Mesothelial cell of epicardium (in vitro differentiated cells): ENCODE data around the gene GNAI2. TPM values are rescaled to one million over a fixed set of nuclear protein-coding genes. Genes with fewer than 3 reads are reported as not detected.

Experiments used
- DNase-seq, 2 experiments: peaks; one replicate each; pipeline ENCODE4 v3.0.0; 2021; ENCODE audit warnings: low spot score in 2 of 2; ENCODE audit not compliant: unreplicated experiment in 2 of 2
- H3K27ac Mint-ChIP-seq: 2 replicates; pipeline ENCODE4 v1.8.0; 2021; ENCODE audit warnings: mixed read lengths
- H3K27me3 Mint-ChIP-seq: 2 replicates; pipeline ENCODE4 v1.8.0; 2021; ENCODE audit warnings: low read depth, mixed read lengths
- H3K36me3 Mint-ChIP-seq: 2 replicates; pipeline ENCODE4 v1.8.0; 2021; ENCODE audit warnings: mixed read lengths
- H3K4me1 Mint-ChIP-seq: 2 replicates; pipeline ENCODE4 v1.8.0; 2021; ENCODE audit warnings: mixed read lengths
- H3K4me3 Mint-ChIP-seq: 2 replicates; pipeline ENCODE4 v1.8.0; 2021; ENCODE audit warnings: mild to moderate bottlenecking, moderate library complexity, mixed read lengths
- H3K9me3 Mint-ChIP-seq: 2 replicates; pipeline ENCODE4 v1.8.0; 2021; ENCODE audit warnings: mixed read lengths
- total RNA-seq: library from RNA; stranded (reverse); gene quantifications from 3 replicates; pipeline ENCODE4 v1.2.1, GENCODE V29; 2021
- TF ChIP-seq, protein P1 (sequence below): fragments of 200-600 bp; sonication (generic); IDR thresholded peaks from one replicate; pipeline ENCODE4 v1.5.0; 2021; ENCODE audit warnings: antibody characterized with exemption; ENCODE audit not compliant: unreplicated experiment

Gene GNAI2
- total RNA-seq, 1 donor from 2014 or later, result 156 TPM

DNA sequence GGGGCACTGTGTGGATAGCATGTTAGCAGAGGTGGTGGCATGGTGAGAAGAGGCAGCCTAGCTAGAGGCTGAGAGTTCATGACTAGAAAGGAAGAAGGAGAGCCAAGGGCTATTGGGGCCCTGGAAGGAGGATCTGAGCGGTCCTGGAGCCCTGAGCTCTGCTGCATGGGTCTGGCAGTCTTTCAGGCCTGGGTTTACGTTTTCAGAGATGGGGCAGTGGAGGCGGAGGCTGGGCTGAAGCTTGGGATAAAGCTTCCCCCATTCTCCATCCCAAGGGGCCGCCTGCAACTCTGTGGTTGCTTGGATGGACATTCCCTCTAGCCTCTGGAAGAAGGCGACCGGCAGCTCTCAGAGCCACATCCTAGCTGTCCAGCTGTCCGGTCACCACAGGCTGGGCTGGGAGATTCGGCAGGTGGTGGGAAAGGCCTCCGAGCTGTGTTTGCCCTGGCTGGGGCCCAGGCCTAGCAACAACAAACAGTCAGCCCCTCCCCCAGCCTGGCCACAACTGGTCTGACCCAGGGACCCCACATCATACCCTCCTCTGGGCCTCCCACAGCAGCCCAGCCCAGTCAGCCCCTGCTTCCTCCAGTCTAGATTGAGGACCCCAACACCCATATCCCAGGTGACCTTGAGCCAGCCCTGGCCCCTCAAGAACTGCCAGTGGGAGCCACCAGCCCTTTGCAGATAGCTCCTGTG, 32.7 kb upstream of the GNAI2 start:
- Mint-ChIP-seq H3K9me3 (no peaks in the 10 kb centered on the region), H3K4me3 (no peak overlapping the region), H3K27ac (no peak overlapping the region), H3K4me1 (peaks cover 1% of the 10 kb centered on the region), H3K27me3 (peaks cover 42% of the 10 kb centered on the region), H3K36me3 (no peaks in the 10 kb centered on the region)
- TF ChIP-seq, protein P1, sequence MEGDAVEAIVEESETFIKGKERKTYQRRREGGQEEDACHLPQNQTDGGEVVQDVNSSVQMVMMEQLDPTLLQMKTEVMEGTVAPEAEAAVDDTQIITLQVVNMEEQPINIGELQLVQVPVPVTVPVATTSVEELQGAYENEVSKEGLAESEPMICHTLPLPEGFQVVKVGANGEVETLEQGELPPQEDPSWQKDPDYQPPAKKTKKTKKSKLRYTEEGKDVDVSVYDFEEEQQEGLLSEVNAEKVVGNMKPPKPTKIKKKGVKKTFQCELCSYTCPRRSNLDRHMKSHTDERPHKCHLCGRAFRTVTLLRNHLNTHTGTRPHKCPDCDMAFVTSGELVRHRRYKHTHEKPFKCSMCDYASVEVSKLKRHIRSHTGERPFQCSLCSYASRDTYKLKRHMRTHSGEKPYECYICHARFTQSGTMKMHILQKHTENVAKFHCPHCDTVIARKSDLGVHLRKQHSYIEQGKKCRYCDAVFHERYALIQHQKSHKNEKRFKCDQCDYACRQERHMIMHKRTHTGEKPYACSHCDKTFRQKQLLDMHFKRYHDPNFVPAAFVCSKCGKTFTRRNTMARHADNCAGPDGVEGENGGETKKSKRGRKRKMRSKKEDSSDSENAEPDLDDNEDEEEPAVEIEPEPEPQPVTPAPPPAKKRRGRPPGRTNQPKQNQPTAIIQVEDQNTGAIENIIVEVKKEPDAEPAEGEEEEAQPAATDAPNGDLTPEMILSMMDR, result no peak
- no peak for DNase-seq

DNA sequence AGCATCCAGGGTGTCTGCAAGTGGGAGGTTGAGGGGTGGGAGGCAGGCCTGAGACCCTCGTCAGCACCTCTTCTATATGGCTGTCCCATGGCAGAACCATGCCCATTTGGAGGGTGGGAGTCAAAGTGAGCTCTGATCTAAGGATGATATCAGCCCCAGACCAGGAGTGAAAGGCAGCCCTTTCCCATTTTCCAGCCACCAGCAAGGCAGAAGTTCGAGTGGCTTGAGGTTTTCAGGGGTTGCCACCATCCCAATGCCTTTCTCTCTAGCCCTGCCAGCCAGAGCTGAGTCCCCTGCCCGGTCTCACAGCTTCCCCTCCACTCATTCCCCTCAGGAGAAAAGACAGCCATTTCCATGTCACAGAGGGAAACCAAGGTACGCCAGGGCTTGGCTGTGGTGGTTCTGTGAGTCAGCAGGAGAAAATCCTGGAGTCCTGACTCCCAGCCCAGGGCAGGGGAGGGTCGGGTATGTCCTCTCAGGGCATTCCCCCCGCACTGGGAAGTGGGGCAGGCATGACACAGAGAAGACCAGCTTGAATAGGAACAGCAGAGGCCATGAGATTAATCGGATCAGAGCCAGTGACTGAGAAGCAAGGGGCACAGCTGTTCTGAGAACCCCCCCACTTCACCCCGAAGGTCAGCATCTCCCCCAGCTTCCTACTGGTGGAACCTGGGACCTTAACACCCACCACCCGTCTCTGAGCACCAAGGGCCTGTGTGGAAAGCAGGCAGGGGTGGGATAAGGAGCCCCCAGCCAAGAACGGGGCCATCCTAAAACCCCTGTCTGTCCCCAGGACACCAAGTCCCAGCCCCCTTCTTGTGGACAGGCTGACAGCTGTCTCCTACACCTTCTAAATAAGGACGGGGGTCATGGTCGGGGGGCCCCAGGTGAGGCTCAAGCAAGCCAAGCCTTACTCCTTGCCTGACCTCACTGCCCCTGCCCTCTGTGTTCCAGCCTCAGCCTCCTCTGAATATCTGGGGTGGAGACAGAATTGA, 31.9 kb upstream of the GNAI2 start:
- peaks cover 1% of the 10 kb centered on the region for H3K4me1 Mint-ChIP-seq
- no peak for DNase-seq
- H3K9me3 Mint-ChIP-seq, result no peaks in the 10 kb centered on the region
- no peaks in the 10 kb centered on the region for H3K36me3 Mint-ChIP-seq
- H3K27ac Mint-ChIP-seq, result no peak overlapping the region
- TF ChIP-seq, protein P1, result no peak
- H3K4me3 Mint-ChIP-seq, result peak overlapping the region; percentile 22
- H3K27me3 Mint-ChIP-seq, result peaks cover 43% of the 10 kb centered on the region

GRCh38 chr3:50204804-50205412, 31.1 kb upstream of the GNAI2 start, which contains the start of gene SLC38A3:
SLC38A3 (plus strand) TSS chr3:50205271; CDS start chr3:50214200, 8,929 bp downstream.
- H3K4me1 Mint-ChIP-seq, result peaks cover 1% of the 10 kb centered on the region
- H3K27me3 Mint-ChIP-seq, result peaks cover 41% of the 10 kb centered on the region
- peak in 1 of 2 experiments; percentile 67 for DNase-seq
- H3K4me3 Mint-ChIP-seq, result peak within 1 kb of the TSS; percentile 63
- no peak within 1 kb of the TSS for H3K27ac Mint-ChIP-seq
- TF ChIP-seq, protein P1, result no peak
- H3K9me3 Mint-ChIP-seq, result no peaks in the 10 kb centered on the region
- no peaks in the 10 kb centered on the region for H3K36me3 Mint-ChIP-seq

GRCh38 chr3:50205413-50206276, 30.4 kb upstream of the GNAI2 start:
- TF ChIP-seq, protein P1, result no peak
- peaks cover 41% of the 10 kb centered on the region for H3K27me3 Mint-ChIP-seq
- no peaks in the 10 kb centered on the region for H3K9me3 Mint-ChIP-seq
- peak overlapping the region; percentile 63 for H3K4me3 Mint-ChIP-seq
- no peak overlapping the region for H3K27ac Mint-ChIP-seq
- no peaks in the 10 kb centered on the region for H3K36me3 Mint-ChIP-seq
- DNase-seq, result no peak
- H3K4me1 Mint-ChIP-seq, result peaks cover 1% of the 10 kb centered on the region
